Measurements from ENCODE around the gene COL12A1.

COL12A1 gene

GRCh38 chr6:75205776-75206575 is at the start of gene COL12A1:
Gene COL12A1 (minus strand): TSS chr6:75206053. CDS start chr6:75202792, 3,261 bp downstream.
- DNase-seq = no peak

GRCh38 chr6:75250552-75250951 is 44.7 kb upstream of the COL12A1 start:
- DNase-seq = no peak

GRCh38 chr6:75249837-75250236 is 44.0 kb upstream of the COL12A1 start:
- no peak for DNase-seq

- DNase-seq = no peak
These were observed 40.5 kb upstream of the COL12A1 start for GRCh38 chr6:75246386-75246785.

- no peak for DNase-seq
These were observed 38.3 kb upstream of the COL12A1 start for GRCh38 chr6:75244063-75244584.

GRCh38 chr6:75243333-75244062 is 37.6 kb upstream of the COL12A1 start, which contains the start of gene COX7A2:
Gene COX7A2 (minus strand): TSS chr6:75243801. CDS start chr6:75243734, 67 bp downstream.
- peak; percentile 70 to 73 for DNase-seq

GRCh38 chr6:75236630-75237029 is 30.8 kb upstream of the COL12A1 start:
- no peak for DNase-seq

- DNase-seq = no peak
These were observed 29.4 kb upstream of the COL12A1 start for GRCh38 chr6:75235271-75235670.

- DNase-seq = no peak
These were observed 28.4 kb upstream of the COL12A1 start for GRCh38 chr6:75234126-75234865.

GRCh38 chr6:75233092-75233615 is 27.3 kb upstream of the COL12A1 start:
- DNase-seq = no peak

GRCh38 chr6:75230484-75231325 is 24.9 kb upstream of the COL12A1 start:
- DNase-seq = no peak

- DNase-seq = no peak
These were observed 18.6 kb upstream of the COL12A1 start for GRCh38 chr6:75224303-75224926.

GRCh38 chr6:75223428-75223827 is 17.6 kb upstream of the COL12A1 start:
- DNase-seq = no peak

GRCh38 chr6:75222261-75222660 is 16.4 kb upstream of the COL12A1 start:
- DNase-seq = no peak

- no peak for DNase-seq
These were observed 15.3 kb upstream of the COL12A1 start for GRCh38 chr6:75221116-75221515.

GRCh38 chr6:75220357-75220756 is 14.5 kb upstream of the COL12A1 start:
- no peak for DNase-seq

- DNase-seq = no peak
These were observed 13.4 kb upstream of the COL12A1 start for GRCh38 chr6:75219263-75219662.

- no peak for DNase-seq
These were observed 11.3 kb upstream of the COL12A1 start for GRCh38 chr6:75217193-75217592.

GRCh38 chr6:75215291-75215690 is 9.4 kb upstream of the COL12A1 start:
- no peak for DNase-seq

- DNase-seq = no peak
These were observed 7.9 kb upstream of the COL12A1 start for GRCh38 chr6:75213732-75214131.

GRCh38 chr6:75213112-75213511 is 7.3 kb upstream of the COL12A1 start:
- DNase-seq = no peak
